ENCODE measurements around the gene SLC39A11.

GRCh38 chr17:73029991-73030390 lies 62.5 kb downstream of the SLC39A11 start:
- no peak for TF ChIP-seq FOXM1 (IDR thresholded peaks at IDR 0.05; ENCODE audit: borderline replicate concordance, low read depth)
- no peak for TF ChIP-seq CEBPB (IDR thresholded peaks at IDR 0.05)
- TF ChIP-seq TCF12 (IDR thresholded peaks at IDR 0.05; ENCODE audit: low read depth), result no peak
- TF ChIP-seq EP300 (IDR thresholded peaks at IDR 0.05; ENCODE audit: borderline replicate concordance), result no peak
- no peak for TF ChIP-seq TAF1 (IDR thresholded peaks at IDR 0.05; ENCODE audit: low read depth)
